Trophoblast cell (in vitro differentiated cells and primary cell): Measurements from ENCODE around the gene STPG2.

Experiments used
- DNase-seq, 2 donors: peaks; one replicate each; pipeline ENCODE4 v3.0.0-alpha.2; 2016
- H2AFZ ChIP-seq: 2 replicates; pipeline ENCODE4 v1.6.1; 2013; ENCODE audit warnings: low read length, moderate library complexity, mild to moderate bottlenecking; ENCODE audit not compliant: insufficient read depth, poor library complexity
- H2AK5ac ChIP-seq: 2 replicates; pipeline ENCODE4 v1.6.1; 2013; ENCODE audit warnings: mild to moderate bottlenecking, low read length
- H2BK120ac ChIP-seq: 2 replicates; pipeline ENCODE4 v1.6.1; 2013; ENCODE audit warnings: low read length, mild to moderate bottlenecking, moderate library complexity; ENCODE audit not compliant: insufficient read depth, poor library complexity
- H2BK12ac ChIP-seq: 2 replicates; pipeline ENCODE4 v1.6.1; 2013; ENCODE audit warnings: mild to moderate bottlenecking, low read length, moderate library complexity
- H2BK5ac ChIP-seq: 2 replicates; pipeline ENCODE4 v1.6.1; 2013; ENCODE audit warnings: low read length, low read depth, moderate library complexity, mild to moderate bottlenecking; ENCODE audit not compliant: poor library complexity
- H3K14ac ChIP-seq: 2 replicates; pipeline ENCODE4 v1.6.1; 2013; ENCODE audit warnings: mild to moderate bottlenecking, low read length
- H3K18ac ChIP-seq: 2 replicates; pipeline ENCODE4 v1.6.1; 2013; ENCODE audit warnings: mild to moderate bottlenecking, low read length
- H3K23ac ChIP-seq: 2 replicates; pipeline ENCODE4 v1.6.1; 2013; ENCODE audit warnings: low read length
- H3K27ac ChIP-seq: 2 replicates; pipeline ENCODE4 v1.5.1; 2013; ENCODE audit warnings: low read depth, mild to moderate bottlenecking, inconsistent platforms, low read length, moderate library complexity
- H3K27me3 ChIP-seq: 2 replicates; pipeline ENCODE4 v1.6.1; 2013; ENCODE audit warnings: inconsistent platforms, mild to moderate bottlenecking, low read length, moderate library complexity; ENCODE audit not compliant: insufficient read depth
- H3K36me3 ChIP-seq, 2 experiments: 1 replicate in 1 of 2; 2 replicates in 1 of 2; pipeline ENCODE4 v1.6.1; 2013; ENCODE audit warnings: low read length in 2 of 2, mild to moderate bottlenecking in 2 of 2, moderate library complexity in 1 of 2; ENCODE audit not compliant: insufficient read depth in 2 of 2, control insufficient read depth in 1 of 2
- H3K4ac ChIP-seq: 2 replicates; pipeline ENCODE4 v1.6.1; 2013; ENCODE audit warnings: low read depth, mild to moderate bottlenecking, low read length, moderate library complexity
- H3K4me1 ChIP-seq, 2 experiments: 1 replicate in 1 of 2; 2 replicates in 1 of 2; pipeline ENCODE4 v1.6.1; 2013; ENCODE audit warnings: low read length in 2 of 2, mild to moderate bottlenecking in 2 of 2, moderate library complexity in 1 of 2; ENCODE audit not compliant: insufficient read depth in 2 of 2, control insufficient read depth in 1 of 2
- H3K4me2 ChIP-seq: 2 replicates; pipeline ENCODE4 v1.6.1; 2013; ENCODE audit warnings: inconsistent platforms, mild to moderate bottlenecking, low read length, moderate library complexity
- H3K4me3 ChIP-seq: 2 replicates; pipeline ENCODE4 v1.5.1; 2013; ENCODE audit warnings: mild to moderate bottlenecking, low read depth, low read length, inconsistent platforms
- H3K79me1 ChIP-seq: one replicate; pipeline ENCODE4 v1.6.1; 2013; ENCODE audit warnings: low read length
- H3K79me2 ChIP-seq: 2 replicates; pipeline ENCODE4 v1.6.1; 2013; ENCODE audit warnings: low read length, mild to moderate bottlenecking; ENCODE audit not compliant: control insufficient read depth, insufficient read depth, poor library complexity
- H3K9ac ChIP-seq: 2 replicates; pipeline ENCODE4 v1.6.1; 2013; ENCODE audit warnings: mild to moderate bottlenecking, low read length
- H3K9me3 ChIP-seq: 2 replicates; pipeline ENCODE4 v1.6.1; 2013; ENCODE audit warnings: low read depth, mild to moderate bottlenecking, control low read depth, inconsistent platforms, low read length; ENCODE audit not compliant: insufficient read depth
- H4K12ac ChIP-seq: 2 replicates; pipeline ENCODE4 v1.6.1; 2013; ENCODE audit warnings: low read depth, mild to moderate bottlenecking, low read length, moderate library complexity
- H4K8ac ChIP-seq: 2 replicates; pipeline ENCODE4 v1.6.1; 2013; ENCODE audit warnings: low read depth, mild to moderate bottlenecking, low read length, moderate library complexity
- H4K91ac ChIP-seq: one replicate; pipeline ENCODE4 v1.6.1; 2013; ENCODE audit warnings: low read depth, mild to moderate bottlenecking, low read length, moderate library complexity
- WGBS: extraction: QIAGEN DNeasy Blood & Tissue Kit; methylation state at CpG from one replicate; pipeline ENCODE4 v1.1.7; 2013; ENCODE audit warnings: missing lambda C conversion rate; ENCODE audit not compliant: insufficient read length, insufficient coverage; ENCODE audit errors: extremely low coverage; 5-methylcytosine and 5-hydroxymethylcytosine counted together

Gene STPG2

DNA sequence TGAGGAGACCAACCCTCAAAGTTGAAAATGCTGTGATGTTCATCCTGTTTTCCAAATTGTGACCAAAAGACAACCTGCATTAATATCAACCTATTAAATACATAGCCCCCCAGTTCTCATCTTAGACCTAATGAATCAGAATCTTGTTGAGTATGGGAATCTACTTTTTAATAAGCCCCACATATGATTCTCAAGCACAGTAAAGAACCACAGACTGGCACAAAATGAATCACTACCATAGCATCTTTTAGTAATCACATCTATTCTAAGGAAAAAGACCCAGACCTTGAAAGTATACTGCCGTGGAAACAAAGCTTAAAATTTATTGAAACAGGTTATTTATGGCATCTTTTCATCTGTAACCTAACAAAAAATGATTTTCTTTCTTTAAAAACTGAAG is 152.9 kb downstream of the STPG2 start:
- no peaks in the 10 kb centered on the region for H3K4me1 ChIP-seq
- no CpG with 5 or more reads among the region's 1 CpG for WGBS
- no peak overlapping the region for H3K4me3 ChIP-seq
- no peak overlapping the region for H4K8ac ChIP-seq
- H3K79me1 ChIP-seq: no peaks in the 10 kb centered on the region
- no peaks in the 10 kb centered on the region for H3K36me3 ChIP-seq
- H2BK5ac ChIP-seq: no peak overlapping the region
- no peak overlapping the region for H2AK5ac ChIP-seq
- H3K4me2 ChIP-seq: no peak overlapping the region
- no peak overlapping the region for H3K23ac ChIP-seq
- H3K18ac ChIP-seq: no peak overlapping the region
- H2BK12ac ChIP-seq: no peak overlapping the region
- H4K12ac ChIP-seq: no peak overlapping the region
- H3K27me3 ChIP-seq: no peaks in the 10 kb centered on the region
- no peak for DNase-seq
- H4K91ac ChIP-seq: no peak overlapping the region
- no peaks in the 10 kb centered on the region for H3K79me2 ChIP-seq
- peaks cover 5% of the 10 kb centered on the region for H3K9me3 ChIP-seq
- no peak overlapping the region for H3K14ac ChIP-seq
- H2AFZ ChIP-seq: no peak overlapping the region
- no peak overlapping the region for H3K4ac ChIP-seq
- no peak overlapping the region for H2BK120ac ChIP-seq
- no peak overlapping the region for H3K9ac ChIP-seq
- no peak overlapping the region for H3K27ac ChIP-seq

DNA sequence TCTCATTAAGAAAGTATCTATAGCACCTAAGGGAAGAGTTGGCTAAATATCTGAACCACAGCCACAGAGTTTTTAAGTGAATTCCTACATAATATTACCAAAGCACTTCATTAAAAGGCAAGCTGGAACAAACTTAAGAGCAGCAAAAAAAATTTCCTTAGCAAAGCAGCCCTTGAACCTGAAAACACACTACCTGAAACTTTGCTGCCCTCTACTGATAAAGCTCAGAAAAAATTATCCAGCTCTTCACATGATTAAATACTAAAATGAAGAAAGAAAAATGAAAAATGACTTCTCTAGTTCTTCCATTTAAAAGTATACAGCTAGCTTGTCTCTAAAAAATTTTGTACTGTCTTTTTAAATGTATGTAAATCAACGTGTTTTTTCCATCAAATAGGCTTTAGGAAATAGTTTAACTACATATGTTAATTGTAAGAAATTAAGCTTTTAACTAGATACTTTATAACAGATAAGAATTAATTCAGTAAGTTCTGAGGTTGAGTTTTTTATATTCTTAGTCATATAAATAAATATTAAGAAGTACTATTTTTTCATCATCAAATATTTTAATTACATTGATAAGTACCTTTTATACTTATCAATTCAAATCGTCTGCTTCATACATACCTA is 156.1 kb downstream of the STPG2 start:
- no peak overlapping the region for H4K91ac ChIP-seq
- H3K4me2 ChIP-seq: no peak overlapping the region
- H4K8ac ChIP-seq: no peak overlapping the region
- no peak overlapping the region for H4K12ac ChIP-seq
- no peaks in the 10 kb centered on the region for H3K9me3 ChIP-seq
- H3K23ac ChIP-seq: no peak overlapping the region
- H3K4me3 ChIP-seq: no peak overlapping the region
- H3K4me1 ChIP-seq: no peaks in the 10 kb centered on the region
- no peak overlapping the region for H3K18ac ChIP-seq
- no peaks in the 10 kb centered on the region for H3K79me1 ChIP-seq
- H2BK12ac ChIP-seq: no peak overlapping the region
- H3K9ac ChIP-seq: no peak overlapping the region
- no peak overlapping the region for H3K27ac ChIP-seq
- no peak overlapping the region for H2BK5ac ChIP-seq
- no peaks in the 10 kb centered on the region for H3K79me2 ChIP-seq
- H3K36me3 ChIP-seq: no peaks in the 10 kb centered on the region
- no peaks in the 10 kb centered on the region for H3K27me3 ChIP-seq
- no peak overlapping the region for H3K14ac ChIP-seq
- peak in 1 of 2 donors; percentile 51 for DNase-seq
- no peak overlapping the region for H2BK120ac ChIP-seq
- no CpG with 5 or more reads among the region's 2 CpGs for WGBS
- H3K4ac ChIP-seq: no peak overlapping the region
- H2AFZ ChIP-seq: no peak overlapping the region
- H2AK5ac ChIP-seq: no peak overlapping the region

- Histone ChIP-seq H3K4me2 (no peak overlapping the region), H2AK5ac (no peak overlapping the region), H3K79me1 (no peaks in the 10 kb centered on the region), H3K9me3 (no peaks in the 10 kb centered on the region), H4K91ac (no peak overlapping the region), H3K79me2 (no peaks in the 10 kb centered on the region), H2BK5ac (no peak overlapping the region), H3K4me1 (no peaks in the 10 kb centered on the region), H3K9ac (no peak overlapping the region), H2BK120ac (no peak overlapping the region), H3K4ac (no peak overlapping the region), H3K14ac (no peak overlapping the region), H3K23ac (no peak overlapping the region), H3K18ac (no peak overlapping the region), H4K8ac (no peak overlapping the region), H3K36me3 (no peaks in the 10 kb centered on the region), H3K27me3 (no peaks in the 10 kb centered on the region), H3K27ac (no peak overlapping the region), H3K4me3 (no peak overlapping the region), H2BK12ac (no peak overlapping the region), H2AFZ (no peak overlapping the region), H4K12ac (no peak overlapping the region)
- no CpG with 5 or more reads among the region's 5 CpGs for WGBS
- DNase-seq: no peak
These were observed 158.6 kb downstream of the STPG2 start for GRCh38 chr4:97984545-97985131.

DNA sequence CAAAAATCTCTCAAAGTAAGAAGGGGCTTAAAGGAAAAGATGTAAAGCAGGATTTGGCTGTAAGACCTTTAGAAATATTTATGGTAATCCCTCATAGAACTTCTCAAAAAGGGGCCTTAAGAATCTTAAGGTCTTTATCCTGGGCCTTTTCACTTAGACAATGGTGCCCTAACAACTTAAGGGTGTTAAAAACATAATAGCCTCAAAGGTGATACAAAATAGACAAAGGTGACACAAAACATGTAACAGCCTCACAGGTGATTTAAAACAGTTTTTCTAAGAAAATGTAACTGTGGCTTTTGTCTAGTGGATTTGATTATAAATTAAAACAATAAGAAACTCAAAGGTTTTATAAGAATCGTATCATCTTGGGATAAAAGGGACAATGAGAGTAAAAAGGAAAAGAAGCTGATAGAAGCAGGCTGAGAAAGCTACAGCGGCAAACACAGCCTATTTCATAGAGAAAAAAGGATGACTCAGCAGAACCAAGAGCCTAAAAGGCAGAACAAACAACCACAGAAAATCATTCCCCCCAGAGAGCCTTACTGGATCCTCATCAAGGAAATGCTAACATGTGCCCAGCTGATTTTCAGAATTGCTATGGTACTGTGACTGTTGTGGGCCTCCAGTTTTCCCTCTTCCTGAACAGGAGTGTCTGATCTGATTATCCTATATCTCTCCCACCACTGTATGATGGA is 164.3 kb downstream of the STPG2 start:
- Histone ChIP-seq H3K14ac (no peak overlapping the region), H3K9me3 (no peaks in the 10 kb centered on the region), H2AK5ac (no peak overlapping the region), H3K18ac (no peak overlapping the region), H2AFZ (no peak overlapping the region), H4K8ac (no peak overlapping the region), H3K4ac (no peak overlapping the region), H3K4me3 (no peak overlapping the region), H3K27me3 (no peaks in the 10 kb centered on the region), H2BK5ac (no peak overlapping the region), H2BK12ac (no peak overlapping the region), H3K79me2 (no peaks in the 10 kb centered on the region), H2BK120ac (no peak overlapping the region), H4K91ac (no peak overlapping the region), H3K23ac (no peak overlapping the region), H3K9ac (no peak overlapping the region), H3K4me2 (no peak overlapping the region), H3K27ac (no peak overlapping the region), H3K36me3 (no peaks in the 10 kb centered on the region), H3K79me1 (no peaks in the 10 kb centered on the region), H4K12ac (no peak overlapping the region), H3K4me1 (no peaks in the 10 kb centered on the region)
- no CpG with 5 or more reads among the region's 2 CpGs for WGBS
- DNase-seq: no peak
